SK-N-MC (cell line): ENCODE measurements around the gene CSMD2.

Experiments
- EZH2 ChIP-seq: fragments of 200-600 bp; sonication (generic); IDR thresholded peaks from one replicate; pipeline ENCODE4 v1.6.1; 2017; ENCODE audit warnings: antibody characterized with exemption
- FOXP2 ChIP-seq: optimal IDR thresholded peaks from 2 replicates; pipeline ENCODE3; 2011; ENCODE audit warnings: mild to moderate bottlenecking, moderate library complexity; ENCODE audit not compliant: insufficient read depth; ENCODE audit errors: extremely low read length, control extremely low read depth
- POLR2AphosphoS5 ChIP-seq: IDR thresholded peaks from 2 replicates; pipeline ENCODE4 v1.6.1; 2012; ENCODE audit warnings: mild to moderate bottlenecking, low read depth, low read length, borderline replicate concordance

GRCh38 chr1:33578557-33579448 lies 586.2 kb downstream of the CSMD2 start:
- TF ChIP-seq EZH2 (no peak), POLR2AphosphoS5 (no peak), FOXP2 (no peak)
